ENCODE results near the gene KRT85.
A peak's percentile ranks its signal among the peaks of the same experiment; 100 is the strongest.

The KRT85 gene

GRCh38 chr12:52359621-52360061 lies 7.6 kb downstream of the KRT85 start:
- no peak overlapping the region for H3K9ac ChIP-seq
- no peaks in the 10 kb centered on the region for H3K36me3 ChIP-seq
- H3K27ac ChIP-seq: no peak overlapping the region
- no peaks in the 10 kb centered on the region for H3K27me3 ChIP-seq
- H3K4me1 ChIP-seq: peaks cover 48% of the 10 kb centered on the region
- TF ChIP-seq Cebpa-rat (IDR thresholded peaks at IDR 0.05): no peak
- no peaks in the 10 kb centered on the region for H4K20me1 ChIP-seq
- H3K9me3 ChIP-seq: no peaks in the 10 kb centered on the region
- H3K4me3 ChIP-seq: no peak overlapping the region
- H3K4me2 ChIP-seq: peak overlapping the region; percentile 9; the same call in 1 of the 2 replicates

DNA sequence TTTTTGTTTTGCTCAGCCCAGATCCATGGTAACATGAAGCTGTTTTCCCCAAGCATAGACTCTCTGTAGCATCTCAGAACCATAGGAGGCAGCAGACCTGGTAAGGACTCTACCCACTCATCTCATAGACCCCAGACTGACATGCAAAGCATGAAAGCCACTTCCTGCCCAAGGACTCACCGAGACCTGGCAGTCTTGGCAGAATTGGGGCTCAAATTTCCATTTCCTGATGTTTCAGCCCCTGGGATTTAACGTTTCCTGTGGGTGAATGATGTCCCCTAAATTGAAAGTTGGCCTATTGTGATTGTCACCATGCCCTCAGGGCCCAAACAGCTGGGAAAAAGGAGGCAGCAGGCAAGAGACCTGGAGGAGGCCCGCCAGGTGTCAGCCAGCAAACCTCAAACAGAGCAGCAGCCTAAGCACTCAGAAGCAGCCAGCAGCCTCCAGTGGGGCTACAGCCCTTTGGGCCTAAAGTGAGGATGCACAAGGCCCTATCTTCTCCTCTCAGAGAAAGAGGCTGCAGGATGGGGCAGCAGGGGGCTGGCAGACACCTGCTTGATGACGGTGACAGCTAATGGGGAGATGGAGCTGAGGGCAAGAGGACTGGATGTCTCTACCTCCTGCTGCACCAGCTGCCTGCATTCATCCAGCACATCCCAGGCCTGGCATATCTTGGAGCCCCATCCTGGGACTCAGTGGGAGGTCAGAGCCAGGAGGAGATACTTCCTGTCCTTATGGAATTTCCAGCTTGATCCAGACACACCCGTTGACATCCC lies 8.5 kb downstream of the KRT85 start:
- Histone ChIP-seq H3K36me3 (no peaks in the 10 kb centered on the region), H3K27me3 (no peaks in the 10 kb centered on the region), H3K9me3 (no peaks in the 10 kb centered on the region), H3K4me2 (peak overlapping the region; percentile 75), H3K27ac (0 out of 2 replicates have a peak overlapping the region, but pooled peaks have one; percentile 30), H3K4me1 (peaks cover 48% of the 10 kb centered on the region), H3K4me3 (no peak overlapping the region), H3K9ac (no peak overlapping the region), H4K20me1 (no peaks in the 10 kb centered on the region)
- no peak for TF ChIP-seq Cebpa-rat (IDR thresholded peaks at IDR 0.05)

DNA sequence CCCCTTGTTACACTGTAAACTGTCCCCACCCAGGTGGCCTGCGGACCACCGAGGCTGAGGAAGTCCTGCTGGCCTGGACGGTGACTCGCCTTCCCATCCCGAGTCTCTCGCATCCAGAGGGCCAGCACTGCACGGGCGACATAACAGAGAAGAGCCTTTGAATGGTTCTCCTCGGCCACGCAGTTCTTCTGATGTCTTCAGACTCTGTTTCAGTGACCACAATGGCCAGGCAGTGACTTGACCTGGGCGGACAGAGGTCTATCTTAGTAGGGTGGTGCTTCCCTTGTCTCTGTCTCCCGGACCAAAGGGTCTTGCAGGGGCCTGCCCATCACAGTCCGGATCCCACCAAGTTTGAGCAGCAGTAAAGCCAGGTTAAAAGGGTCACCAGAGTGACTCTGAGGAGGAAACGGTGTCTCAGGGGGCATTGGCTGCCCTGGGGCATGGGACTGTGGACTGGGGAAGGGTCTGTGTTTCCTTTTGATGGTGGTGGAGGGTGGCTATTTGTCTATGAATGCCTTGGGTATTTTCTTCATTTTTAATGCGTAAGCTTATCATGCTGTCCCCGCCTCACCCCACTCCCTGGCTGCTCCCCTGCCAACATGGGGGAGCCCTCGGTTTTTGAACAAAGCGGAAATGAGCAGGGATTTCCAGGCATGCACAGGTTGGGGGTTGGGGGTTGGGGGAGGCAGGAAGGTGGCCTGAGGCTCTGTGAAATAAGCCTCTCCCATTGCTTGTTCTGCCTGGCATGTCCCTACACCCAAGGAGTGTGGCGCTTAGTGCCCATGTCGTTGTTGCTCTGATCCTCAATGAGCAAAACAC lies 10.3 kb downstream of the KRT85 start:
- no peak overlapping the region for H3K4me3 ChIP-seq

GRCh38 chr12:52356031-52356761 lies 11.1 kb downstream of the KRT85 start:
- Histone ChIP-seq H3K4me3 (no peak overlapping the region), H3K4me2 (no peak overlapping the region), H3K9me3 (no peaks in the 10 kb centered on the region), H3K4me1 (peaks cover 62% of the 10 kb centered on the region), H3K27ac (no peak overlapping the region), H3K27me3 (no peaks in the 10 kb centered on the region), H3K36me3 (no peaks in the 10 kb centered on the region), H3K9ac (no peak overlapping the region), H4K20me1 (no peaks in the 10 kb centered on the region)
- TF ChIP-seq Cebpa-rat (IDR thresholded peaks at IDR 0.05): no peak

More for the DNA sequence above, 10.3 kb downstream of the KRT85 start:
- Histone ChIP-seq H3K27me3 (no peaks in the 10 kb centered on the region), H3K4me2 (no peak overlapping the region; the same call in 1 of the 2 replicates), H4K20me1 (no peaks in the 10 kb centered on the region), H3K9me3 (no peaks in the 10 kb centered on the region), H3K4me1 (peaks cover 58% of the 10 kb centered on the region), H3K9ac (no peak overlapping the region), H3K27ac (no peak overlapping the region), H3K36me3 (no peaks in the 10 kb centered on the region)
- no peak for TF ChIP-seq Cebpa-rat (IDR thresholded peaks at IDR 0.05)

GRCh38 chr12:52355176-52355575 lies 12.1 kb downstream of the KRT85 start:
- H3K9me3 ChIP-seq: no peaks in the 10 kb centered on the region
- no peaks in the 10 kb centered on the region for H4K20me1 ChIP-seq
- H3K4me1 ChIP-seq: peaks cover 57% of the 10 kb centered on the region
- no peaks in the 10 kb centered on the region for H3K36me3 ChIP-seq
- H3K4me2 ChIP-seq: no peak overlapping the region
- no peaks in the 10 kb centered on the region for H3K27me3 ChIP-seq
- no peak overlapping the region for H3K27ac ChIP-seq
- no peak overlapping the region for H3K4me3 ChIP-seq
- no peak for TF ChIP-seq Cebpa-rat (IDR thresholded peaks at IDR 0.05)
- H3K9ac ChIP-seq: no peak overlapping the region

DNA sequence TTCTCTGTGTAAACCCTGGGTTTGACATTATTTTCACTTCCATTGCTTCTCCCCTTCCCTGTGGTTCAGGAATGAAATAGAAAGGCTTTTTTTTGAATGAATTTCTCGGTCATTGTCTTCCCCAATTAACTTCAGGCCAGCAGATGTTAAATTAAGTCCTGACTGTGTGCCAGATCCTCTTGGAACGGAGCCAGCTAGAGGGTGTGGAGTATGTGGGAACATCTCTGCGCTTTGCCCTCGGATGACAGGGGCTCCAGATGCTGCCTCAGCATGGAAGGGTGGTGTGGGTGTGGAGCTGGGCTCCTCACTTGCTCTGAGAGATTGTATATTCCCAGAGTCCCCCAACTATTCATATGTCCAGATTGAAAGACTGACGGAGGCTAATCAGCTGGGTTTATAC lies 13.1 kb downstream of the KRT85 start:
- H3K4me3 ChIP-seq: no peak overlapping the region
- H4K20me1 ChIP-seq: no peaks in the 10 kb centered on the region
- H3K27me3 ChIP-seq: no peaks in the 10 kb centered on the region
- H3K27ac ChIP-seq: no peak overlapping the region
- no peak overlapping the region for H3K9ac ChIP-seq
- H3K4me1 ChIP-seq: peaks cover 57% of the 10 kb centered on the region
- no peak overlapping the region for H3K4me2 ChIP-seq
- H3K36me3 ChIP-seq: no peaks in the 10 kb centered on the region
- no peaks in the 10 kb centered on the region for H3K9me3 ChIP-seq
- TF ChIP-seq Cebpa-rat (IDR thresholded peaks at IDR 0.05): no peak

DNA sequence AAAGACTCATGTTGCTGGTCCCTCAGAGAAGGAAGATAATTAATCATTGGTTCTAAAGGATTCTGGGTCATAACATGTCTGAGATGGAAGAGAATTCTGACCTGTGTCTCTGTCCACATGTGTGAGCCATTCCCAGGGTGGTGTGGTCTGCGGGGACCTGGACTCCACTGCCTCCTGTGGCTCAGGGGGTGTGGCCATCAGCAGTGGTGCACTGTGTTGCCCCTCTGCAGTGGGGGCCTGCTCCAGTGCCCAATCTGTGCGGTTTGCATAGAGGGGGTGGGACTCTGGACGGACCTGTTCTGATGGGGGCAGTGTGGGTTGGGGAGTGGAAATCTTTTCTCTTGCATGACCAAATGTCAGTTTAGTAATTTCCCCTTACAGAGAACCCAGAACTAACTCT lies 13.5 kb downstream of the KRT85 start:
- Histone ChIP-seq H3K27ac (no peak overlapping the region), H3K9me3 (no peaks in the 10 kb centered on the region), H3K4me1 (peaks cover 57% of the 10 kb centered on the region), H3K27me3 (no peaks in the 10 kb centered on the region), H3K4me3 (no peak overlapping the region), H3K36me3 (no peaks in the 10 kb centered on the region), H4K20me1 (no peaks in the 10 kb centered on the region), H3K4me2 (no peak overlapping the region), H3K9ac (no peak overlapping the region)
- no peak for TF ChIP-seq Cebpa-rat (IDR thresholded peaks at IDR 0.05)

- Histone ChIP-seq H3K36me3 (no peaks in the 10 kb centered on the region), H3K9ac (no peak overlapping the region), H3K27ac (no peak overlapping the region), H3K4me2 (no peak overlapping the region), H3K27me3 (no peaks in the 10 kb centered on the region), H3K9me3 (no peaks in the 10 kb centered on the region), H3K4me1 (peaks cover 49% of the 10 kb centered on the region), H4K20me1 (no peaks in the 10 kb centered on the region), H3K4me3 (no peak overlapping the region)
- TF ChIP-seq Cebpa-rat (IDR thresholded peaks at IDR 0.05): no peak
Observed at GRCh38 chr12:52352951-52353350, 14.3 kb downstream of the KRT85 start.

DNA sequence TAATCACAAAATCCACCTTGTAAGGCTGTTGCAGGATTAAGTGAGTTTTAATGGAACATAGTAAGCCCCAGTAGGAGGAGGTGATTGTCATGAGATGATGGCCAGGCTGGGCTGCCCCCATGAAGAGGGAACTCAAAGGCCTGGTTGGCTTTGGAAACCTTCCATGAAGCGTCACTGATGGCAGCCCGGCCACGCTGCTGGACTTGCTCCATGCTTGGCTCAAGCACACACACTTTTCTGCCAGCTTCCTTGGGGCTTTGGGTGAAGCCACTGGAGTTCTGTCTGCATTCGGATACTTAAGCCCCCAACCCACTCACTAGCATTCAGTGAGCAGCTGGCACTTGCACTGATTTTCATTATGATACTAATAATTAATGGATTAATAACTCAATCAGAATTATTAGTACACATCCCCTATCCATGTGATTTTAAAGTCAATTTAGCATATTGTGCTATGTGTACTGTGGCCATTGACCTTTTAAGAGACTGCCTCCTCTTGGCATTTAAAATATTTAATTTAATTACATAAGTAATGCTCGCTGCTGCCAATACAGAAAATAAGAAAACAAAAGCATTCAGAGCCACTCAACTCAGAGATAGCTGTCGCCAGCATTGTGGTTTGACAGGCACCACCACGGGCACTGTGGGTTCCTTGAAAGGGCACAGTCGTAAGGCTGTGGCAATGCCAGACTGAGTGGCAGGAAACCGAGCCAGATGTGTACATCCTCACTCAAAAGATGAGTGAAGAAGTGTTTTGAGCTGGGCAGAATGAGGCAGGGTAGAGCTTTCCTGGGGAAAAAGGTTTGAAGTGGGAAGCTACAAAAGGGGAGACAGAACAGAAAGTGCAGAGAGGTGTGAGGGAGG lies 15.9 kb downstream of the KRT85 start:
- peaks cover 50% of the 10 kb centered on the region for H3K4me1 ChIP-seq

More for the DNA sequence above, 15.9 kb downstream of the KRT85 start:
- H3K4me3 ChIP-seq: no peak overlapping the region
- no peak for TF ChIP-seq Cebpa-rat (IDR thresholded peaks at IDR 0.05)
- no peak overlapping the region for H3K9ac ChIP-seq
- peak overlapping the region; percentile 76 for H3K4me2 ChIP-seq
- H3K27me3 ChIP-seq: no peaks in the 10 kb centered on the region
- H4K20me1 ChIP-seq: no peaks in the 10 kb centered on the region
- no peak overlapping the region for H3K27ac ChIP-seq
- H3K36me3 ChIP-seq: no peaks in the 10 kb centered on the region
- H3K9me3 ChIP-seq: no peaks in the 10 kb centered on the region

Data from BLaER1 (cell line).